K562 (cell line): ENCODE data around the gene CPED1. TPM values are rescaled to one million over a fixed set of nuclear protein-coding genes. Genes with fewer than 3 reads are reported as not detected.

Experiments
- BCL6 ChIP-seq: fragments of 250-450 bp; sonication (Bioruptor Pico); IDR thresholded peaks from 2 replicates; pipeline ENCODE4 v1.4.0; 2020
- CBFB ChIP-seq: sonication (generic); formaldehyde crosslinking; IDR thresholded peaks from 2 replicates; pipeline ENCODE4 v1.4.0; 2020; ENCODE audit warnings: mild to moderate bottlenecking, missing genetic modification reagents
- CXXC5 ChIP-seq: fragments of 250-450 bp; sonication (Bioruptor Pico); IDR thresholded peaks from 2 replicates; pipeline ENCODE4 v1.8.0; 2022; ENCODE audit warnings: inconsistent platforms, mild to moderate bottlenecking, moderate library complexity
- DPF2 ChIP-seq: fragments of 450-650 bp; IDR thresholded peaks from 2 replicates; pipeline ENCODE4 v1.6.1; 2016
- GABPB1 ChIP-seq: sonication (generic); formaldehyde crosslinking; IDR thresholded peaks from 2 replicates; pipeline ENCODE4 v1.8.0; 2022; ENCODE audit warnings: mild to moderate bottlenecking, missing genetic modification reagents
- NONO ChIP-seq, 2 experiments: fragments of 200-400 bp in 1 of 2; fragments of 450-650 bp in 1 of 2; formaldehyde crosslinking in 1 of 2; IDR thresholded peaks; 2 replicates each; pipeline ENCODE4 v1.6.1; 2017; ENCODE audit warnings: low read depth in 2 of 2, mild to moderate bottlenecking in 2 of 2, moderate library complexity in 2 of 2, low read length in 1 of 2
- POU5F1 ChIP-seq: fragments of 150-350 bp; IDR thresholded peaks from 2 replicates; pipeline ENCODE4 v1.6.1; 2014; ENCODE audit warnings: borderline replicate concordance, low read length, low read depth, mild to moderate bottlenecking; ENCODE audit not compliant: partially characterized antibody
- PTTG1 ChIP-seq: fragments of 450-650 bp; IDR thresholded peaks from 2 replicates; pipeline ENCODE4 v1.6.1; 2016; ENCODE audit warnings: low read depth, mild to moderate bottlenecking, missing genetic modification characterization, missing compliant biosample characterization
- RAD21 ChIP-seq, 2 experiments: fragments of 250-450 bp in 1 of 2; fragments of 450-650 bp in 1 of 2; sonication (Bioruptor Pico) in 1 of 2; formaldehyde crosslinking in 1 of 2; IDR thresholded peaks in 1 of 2; conservative IDR thresholded peaks in 1 of 2; 2 replicates each; pipeline versions ENCODE4 v1.4.0 to v1.8.0; 2020 to 2022; ENCODE audit warnings: mild to moderate bottlenecking in 2 of 2, moderate library complexity in 1 of 2
- THRAP3 ChIP-seq: fragments of 450-650 bp; IDR thresholded peaks from 2 replicates; pipeline ENCODE4 v1.6.1; 2016; ENCODE audit warnings: mild to moderate bottlenecking, inconsistent platforms, borderline replicate concordance
- ZNF830 ChIP-seq: fragments of 250-450 bp; sonication (Bioruptor Pico); IDR thresholded peaks from 2 replicates; pipeline ENCODE4 v1.5.0; 2021; ENCODE audit warnings: mild to moderate bottlenecking
- polyA plus RNA-seq, 8 experiments: library from polyadenylated mRNA; depleted of rRNA in 4 of 8; stranded (reverse) in 5 of 8; unstranded in 3 of 8; fragments of >200 nt; fragmentation: Nextera tagmentation in 2 of 8; fragmentation: Illumina TruSeq in 1 of 8; extraction: Ambion mirVana in 2 of 8; extraction: Trizol in 1 of 8; gene quantifications; 2 replicates each; pipeline versions ENCODE4 v1.2.1 to v1.2.3, GENCODE V29; 2011 to 2014; ENCODE audit warnings: inconsistent platforms in 1 of 8, missing spikeins in 1 of 8
- total RNA-seq, 7 experiments: library from RNA; depleted of rRNA in 6 of 7; stranded (reverse); fragments of >200 nt in 6 of 7; fragmentation: Illumina TruSeq in 2 of 7; extraction: Trizol in 2 of 7; gene quantifications; 2 replicates each; pipeline versions ENCODE4 v1.2.1 to v1.2.3, GENCODE V29; 2011 to 2021; ENCODE audit warnings: low replicate concordance in 1 of 7
- TF ChIP-seq, protein P1 (sequence below): fragments of 450-650 bp; IDR thresholded peaks from 2 replicates; pipeline ENCODE4 v1.6.1; 2016; ENCODE audit warnings: borderline replicate concordance
- TF ChIP-seq, protein P2 (sequence below): sonication (generic); formaldehyde crosslinking; IDR thresholded peaks from 2 replicates; pipeline ENCODE4 v1.9.0; 2022; ENCODE audit warnings: mild to moderate bottlenecking, missing genetic modification reagents
- TF ChIP-seq, protein P3 (sequence below): fragments of 250-450 bp; sonication (Bioruptor Pico); IDR thresholded peaks from 2 replicates; pipeline ENCODE4 v1.8.0; 2021; ENCODE audit warnings: mild to moderate bottlenecking, moderate library complexity
- TF ChIP-seq, protein P4 (sequence below), 2 experiments: fragments of 450-650 bp in 1 of 2; sonication (generic) in 1 of 2; formaldehyde crosslinking; conservative IDR thresholded peaks; 2 replicates each; pipeline versions ENCODE4 v1.4.0 to v1.8.1; 2020 to 2022; ENCODE audit warnings: mild to moderate bottlenecking in 1 of 2, missing genetic modification reagents in 1 of 2
- TF ChIP-seq, protein P5 (sequence below): fragments of 200-800 bp; sonication (Bioruptor generic); IDR thresholded peaks from 2 replicates; pipeline ENCODE4 v1.6.1; 2016; ENCODE audit warnings: missing genetic modification characterization, missing compliant biosample characterization
- TF ChIP-seq, protein P6 (sequence below): fragments of 250-450 bp; sonication (Bioruptor Pico); IDR thresholded peaks from 2 replicates; pipeline ENCODE4 v1.9.0; 2021; ENCODE audit warnings: mild to moderate bottlenecking

Gene CPED1
- total and polyA plus RNA-seq, 9 of the 15 experiments (the other 6 are each of a cell fraction or from before 2014, with no cell fraction given), result 195 to 393 (median 290) TPM

DNA sequence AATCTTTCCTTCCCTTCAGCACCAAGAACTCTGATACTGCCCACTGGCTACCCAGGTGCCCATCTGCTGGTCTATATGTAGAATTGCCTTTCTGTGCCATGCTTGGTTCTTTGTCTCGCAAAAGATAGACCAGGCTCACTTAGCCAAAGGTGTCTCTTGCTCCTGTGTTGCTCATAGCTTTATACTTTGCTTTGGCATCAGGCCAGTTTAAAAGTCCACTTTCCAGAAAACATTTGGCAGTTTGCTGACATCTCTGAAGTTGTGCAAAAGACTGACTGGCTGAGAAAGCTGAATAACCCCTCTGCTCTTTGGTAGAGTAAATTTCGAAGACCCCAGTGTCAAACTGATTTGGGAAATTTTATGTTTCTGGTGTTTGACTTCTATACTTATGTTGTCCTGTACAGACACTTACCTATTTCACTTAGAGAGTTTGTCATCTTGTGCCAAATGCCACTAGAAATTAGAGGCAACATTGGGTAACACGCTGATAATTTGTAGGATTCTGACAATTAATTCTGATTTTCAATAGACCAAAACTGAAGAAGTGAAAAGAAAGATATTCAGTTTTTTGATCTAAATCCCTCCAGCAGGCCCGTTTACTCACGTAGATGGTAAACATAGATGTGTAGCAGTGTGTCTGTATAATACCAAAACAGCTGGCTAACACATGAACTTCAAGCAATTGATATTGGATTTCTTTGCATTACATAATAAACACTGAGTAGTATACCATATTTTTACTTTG is 91.1 kb downstream of the CPED1 start (continued):
- TF ChIP-seq, protein P1, sequence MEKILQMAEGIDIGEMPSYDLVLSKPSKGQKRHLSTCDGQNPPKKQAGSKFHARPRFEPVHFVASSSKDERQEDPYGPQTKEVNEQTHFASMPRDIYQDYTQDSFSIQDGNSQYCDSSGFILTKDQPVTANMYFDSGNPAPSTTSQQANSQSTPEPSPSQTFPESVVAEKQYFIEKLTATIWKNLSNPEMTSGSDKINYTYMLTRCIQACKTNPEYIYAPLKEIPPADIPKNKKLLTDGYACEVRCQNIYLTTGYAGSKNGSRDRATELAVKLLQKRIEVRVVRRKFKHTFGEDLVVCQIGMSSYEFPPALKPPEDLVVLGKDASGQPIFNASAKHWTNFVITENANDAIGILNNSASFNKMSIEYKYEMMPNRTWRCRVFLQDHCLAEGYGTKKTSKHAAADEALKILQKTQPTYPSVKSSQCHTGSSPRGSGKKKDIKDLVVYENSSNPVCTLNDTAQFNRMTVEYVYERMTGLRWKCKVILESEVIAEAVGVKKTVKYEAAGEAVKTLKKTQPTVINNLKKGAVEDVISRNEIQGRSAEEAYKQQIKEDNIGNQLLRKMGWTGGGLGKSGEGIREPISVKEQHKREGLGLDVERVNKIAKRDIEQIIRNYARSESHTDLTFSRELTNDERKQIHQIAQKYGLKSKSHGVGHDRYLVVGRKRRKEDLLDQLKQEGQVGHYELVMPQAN, result no peak
- TF ChIP-seq, protein P2, sequence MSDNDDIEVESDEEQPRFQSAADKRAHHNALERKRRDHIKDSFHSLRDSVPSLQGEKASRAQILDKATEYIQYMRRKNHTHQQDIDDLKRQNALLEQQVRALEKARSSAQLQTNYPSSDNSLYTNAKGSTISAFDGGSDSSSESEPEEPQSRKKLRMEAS (CRISPR knock-in tag), result no peak
- TF ChIP-seq RAD21 (CRISPR knock-in tag; conservative IDR thresholded peaks at IDR 0.05 in 1 of 2, IDR thresholded peaks at IDR 0.05 in 1 of 2) (peak in 1 of 2 experiments; percentile 14; a peak in 1 of 4 replicates), PTTG1 (tag) (no peak), BCL6 (no peak), CXXC5 (CRISPR knock-in tag) (peak; percentile 68), NONO (IDR thresholded peaks at IDR 0.05; ENCODE audit: low read depth in 2 of 2, low read length in 1 of 2) (no peak), THRAP3 (0 out of 2 replicates have a peak, but pooled peaks have one; percentile 70), CBFB (CRISPR knock-in tag) (no peak), GABPB1 (CRISPR knock-in tag) (no peak), ZNF830 (CRISPR knock-in tag) (no peak), DPF2 (peak; percentile 49), POU5F1 (no peak)
- TF ChIP-seq, protein P3, sequence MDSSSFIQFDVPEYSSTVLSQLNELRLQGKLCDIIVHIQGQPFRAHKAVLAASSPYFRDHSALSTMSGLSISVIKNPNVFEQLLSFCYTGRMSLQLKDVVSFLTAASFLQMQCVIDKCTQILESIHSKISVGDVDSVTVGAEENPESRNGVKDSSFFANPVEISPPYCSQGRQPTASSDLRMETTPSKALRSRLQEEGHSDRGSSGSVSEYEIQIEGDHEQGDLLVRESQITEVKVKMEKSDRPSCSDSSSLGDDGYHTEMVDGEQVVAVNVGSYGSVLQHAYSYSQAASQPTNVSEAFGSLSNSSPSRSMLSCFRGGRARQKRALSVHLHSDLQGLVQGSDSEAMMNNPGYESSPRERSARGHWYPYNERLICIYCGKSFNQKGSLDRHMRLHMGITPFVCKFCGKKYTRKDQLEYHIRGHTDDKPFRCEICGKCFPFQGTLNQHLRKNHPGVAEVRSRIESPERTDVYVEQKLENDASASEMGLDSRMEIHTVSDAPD (CRISPR knock-in tag), result 0 out of 2 replicates have a peak, but pooled peaks have one; percentile 4
- TF ChIP-seq, protein P4, sequence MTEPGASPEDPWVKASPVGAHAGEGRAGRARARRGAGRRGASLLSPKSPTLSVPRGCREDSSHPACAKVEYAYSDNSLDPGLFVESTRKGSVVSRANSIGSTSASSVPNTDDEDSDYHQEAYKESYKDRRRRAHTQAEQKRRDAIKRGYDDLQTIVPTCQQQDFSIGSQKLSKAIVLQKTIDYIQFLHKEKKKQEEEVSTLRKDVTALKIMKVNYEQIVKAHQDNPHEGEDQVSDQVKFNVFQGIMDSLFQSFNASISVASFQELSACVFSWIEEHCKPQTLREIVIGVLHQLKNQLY (CRISPR knock-in tag; conservative IDR thresholded peaks at IDR 0.05), result no peak
- TF ChIP-seq, protein P5, sequence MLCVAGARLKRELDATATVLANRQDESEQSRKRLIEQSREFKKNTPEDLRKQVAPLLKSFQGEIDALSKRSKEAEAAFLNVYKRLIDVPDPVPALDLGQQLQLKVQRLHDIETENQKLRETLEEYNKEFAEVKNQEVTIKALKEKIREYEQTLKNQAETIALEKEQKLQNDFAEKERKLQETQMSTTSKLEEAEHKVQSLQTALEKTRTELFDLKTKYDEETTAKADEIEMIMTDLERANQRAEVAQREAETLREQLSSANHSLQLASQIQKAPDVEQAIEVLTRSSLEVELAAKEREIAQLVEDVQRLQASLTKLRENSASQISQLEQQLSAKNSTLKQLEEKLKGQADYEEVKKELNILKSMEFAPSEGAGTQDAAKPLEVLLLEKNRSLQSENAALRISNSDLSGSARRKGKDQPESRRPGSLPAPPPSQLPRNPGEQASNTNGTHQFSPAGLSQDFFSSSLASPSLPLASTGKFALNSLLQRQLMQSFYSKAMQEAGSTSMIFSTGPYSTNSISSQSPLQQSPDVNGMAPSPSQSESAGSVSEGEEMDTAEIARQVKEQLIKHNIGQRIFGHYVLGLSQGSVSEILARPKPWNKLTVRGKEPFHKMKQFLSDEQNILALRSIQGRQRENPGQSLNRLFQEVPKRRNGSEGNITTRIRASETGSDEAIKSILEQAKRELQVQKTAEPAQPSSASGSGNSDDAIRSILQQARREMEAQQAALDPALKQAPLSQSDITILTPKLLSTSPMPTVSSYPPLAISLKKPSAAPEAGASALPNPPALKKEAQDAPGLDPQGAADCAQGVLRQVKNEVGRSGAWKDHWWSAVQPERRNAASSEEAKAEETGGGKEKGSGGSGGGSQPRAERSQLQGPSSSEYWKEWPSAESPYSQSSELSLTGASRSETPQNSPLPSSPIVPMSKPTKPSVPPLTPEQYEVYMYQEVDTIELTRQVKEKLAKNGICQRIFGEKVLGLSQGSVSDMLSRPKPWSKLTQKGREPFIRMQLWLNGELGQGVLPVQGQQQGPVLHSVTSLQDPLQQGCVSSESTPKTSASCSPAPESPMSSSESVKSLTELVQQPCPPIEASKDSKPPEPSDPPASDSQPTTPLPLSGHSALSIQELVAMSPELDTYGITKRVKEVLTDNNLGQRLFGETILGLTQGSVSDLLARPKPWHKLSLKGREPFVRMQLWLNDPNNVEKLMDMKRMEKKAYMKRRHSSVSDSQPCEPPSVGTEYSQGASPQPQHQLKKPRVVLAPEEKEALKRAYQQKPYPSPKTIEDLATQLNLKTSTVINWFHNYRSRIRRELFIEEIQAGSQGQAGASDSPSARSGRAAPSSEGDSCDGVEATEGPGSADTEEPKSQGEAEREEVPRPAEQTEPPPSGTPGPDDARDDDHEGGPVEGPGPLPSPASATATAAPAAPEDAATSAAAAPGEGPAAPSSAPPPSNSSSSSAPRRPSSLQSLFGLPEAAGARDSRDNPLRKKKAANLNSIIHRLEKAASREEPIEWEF, result no peak
- TF ChIP-seq, protein P6, sequence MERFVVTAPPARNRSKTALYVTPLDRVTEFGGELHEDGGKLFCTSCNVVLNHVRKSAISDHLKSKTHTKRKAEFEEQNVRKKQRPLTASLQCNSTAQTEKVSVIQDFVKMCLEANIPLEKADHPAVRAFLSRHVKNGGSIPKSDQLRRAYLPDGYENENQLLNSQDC, result no peak
